Neuron (in vitro differentiated cells): Measurements from ENCODE around the gene CMTM6.

Source experiments
- H2AFZ ChIP-seq: one replicate; pipeline ENCODE4 v1.6.1; 2013; ENCODE audit warnings: low read depth, mild to moderate bottlenecking, inconsistent platforms, low read length, moderate library complexity
- H3K27me3 ChIP-seq: one replicate; pipeline ENCODE4 v1.6.1; 2013; ENCODE audit warnings: low read length; ENCODE audit not compliant: insufficient read depth
- H3K36me3 ChIP-seq: one replicate; pipeline ENCODE4 v1.6.1; 2013; ENCODE audit warnings: low read length; ENCODE audit not compliant: insufficient read depth
- H3K4me1 ChIP-seq: one replicate; pipeline ENCODE4 v1.6.1; 2013; ENCODE audit warnings: low read length; ENCODE audit not compliant: insufficient read depth
- H3K4me3 ChIP-seq: 2 replicates; pipeline ENCODE4 v1.5.1; 2013; ENCODE audit warnings: mild to moderate bottlenecking, low read length, moderate library complexity
- H3K9me3 ChIP-seq: one replicate; pipeline ENCODE4 v1.6.1; 2013; ENCODE audit warnings: low read length

Gene CMTM6

DNA sequence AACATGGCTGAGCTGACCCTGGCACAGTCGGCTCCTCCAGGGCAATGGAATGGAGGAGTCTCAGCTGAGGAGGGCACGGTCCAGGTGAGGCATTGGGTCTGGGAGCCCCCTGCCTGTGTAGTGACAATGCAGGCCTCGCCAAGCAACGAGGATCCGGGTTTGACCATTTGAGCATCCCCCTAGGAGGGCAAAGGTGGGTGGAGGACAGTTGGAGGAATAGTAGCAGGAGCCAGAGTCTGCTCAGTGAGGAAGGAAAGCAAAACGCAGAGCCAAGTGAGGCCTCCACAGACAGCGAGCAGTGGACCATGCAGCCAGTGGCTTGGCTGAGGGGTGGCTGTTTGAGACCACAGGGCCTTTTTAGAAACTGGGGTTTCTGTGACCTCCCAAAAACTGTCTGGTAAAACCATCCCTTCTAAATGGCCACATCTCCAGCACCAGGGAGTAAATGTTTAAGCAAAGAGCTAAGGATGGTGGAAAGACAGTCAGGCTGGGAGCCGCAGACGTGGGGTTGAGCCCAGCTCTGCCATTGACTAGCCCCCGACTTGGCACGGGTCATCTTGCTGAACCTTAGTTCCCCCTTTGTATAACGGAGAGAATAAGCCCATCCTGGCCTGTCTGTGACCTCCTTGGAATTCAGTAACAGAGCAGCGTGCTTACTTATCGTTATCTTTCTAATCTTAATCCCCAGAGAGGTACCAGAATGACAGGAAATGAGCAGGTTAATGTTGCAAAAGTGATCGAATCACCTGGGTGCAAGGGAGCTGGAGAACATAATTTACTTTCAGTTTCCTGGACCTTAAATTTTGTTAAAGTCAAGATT lies 46.8 kb downstream of the CMTM6 start:
- H3K9me3 ChIP-seq: no peaks in the 10 kb centered on the region
- peaks cover 25% of the 10 kb centered on the region for H3K4me1 ChIP-seq
- no peak overlapping the region for H2AFZ ChIP-seq
- H3K27me3 ChIP-seq: no peaks in the 10 kb centered on the region
- peaks cover 20% of the 10 kb centered on the region for H3K36me3 ChIP-seq
- H3K4me3 ChIP-seq: no peak overlapping the region

DNA sequence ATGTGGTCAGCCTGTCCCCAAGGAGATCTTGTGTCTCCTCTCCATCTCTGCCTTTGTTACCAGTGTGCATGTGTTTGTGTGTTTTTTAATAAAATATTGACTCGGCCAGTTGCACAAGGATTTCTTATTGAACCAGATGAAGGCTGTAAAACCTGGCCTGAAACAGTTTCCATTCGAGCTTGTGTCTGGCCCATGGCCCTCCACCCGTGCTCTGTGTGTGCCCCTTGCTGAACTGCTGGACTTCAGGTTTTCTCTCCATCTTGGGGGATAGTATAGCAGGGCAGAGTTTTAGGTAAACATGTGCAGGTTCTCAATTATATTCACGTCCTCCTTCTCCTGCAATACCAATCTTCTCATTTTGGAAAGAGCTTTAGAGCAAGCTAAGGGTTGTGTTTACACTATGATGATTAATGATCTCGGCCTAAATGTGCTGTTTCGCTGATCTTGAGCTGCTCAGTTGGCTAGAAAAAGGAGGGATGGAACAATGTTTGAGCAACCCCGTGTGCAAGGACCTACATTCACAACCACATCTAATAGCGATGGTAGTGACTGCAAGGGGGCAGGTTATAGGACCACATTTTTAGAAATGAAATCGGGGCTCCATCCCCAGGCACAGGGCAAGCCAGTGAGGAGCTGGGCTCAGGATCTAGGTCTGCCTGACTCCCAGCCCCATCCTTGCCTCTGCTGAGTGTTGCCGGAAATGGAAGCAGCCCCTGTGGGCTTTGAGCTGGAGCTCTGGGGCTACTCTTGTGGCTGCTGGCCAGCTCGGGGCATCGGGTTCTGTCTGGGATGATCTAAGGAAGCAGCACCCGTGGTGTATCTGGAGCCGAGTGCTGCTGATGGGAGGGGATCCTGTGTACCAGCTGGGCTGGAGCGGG lies 47.7 kb downstream of the CMTM6 start:
- Histone ChIP-seq H2AFZ (no peak overlapping the region), H3K9me3 (no peaks in the 10 kb centered on the region), H3K4me3 (no peak overlapping the region), H3K27me3 (no peaks in the 10 kb centered on the region), H3K36me3 (peaks cover 20% of the 10 kb centered on the region), H3K4me1 (peaks cover 18% of the 10 kb centered on the region)

DNA sequence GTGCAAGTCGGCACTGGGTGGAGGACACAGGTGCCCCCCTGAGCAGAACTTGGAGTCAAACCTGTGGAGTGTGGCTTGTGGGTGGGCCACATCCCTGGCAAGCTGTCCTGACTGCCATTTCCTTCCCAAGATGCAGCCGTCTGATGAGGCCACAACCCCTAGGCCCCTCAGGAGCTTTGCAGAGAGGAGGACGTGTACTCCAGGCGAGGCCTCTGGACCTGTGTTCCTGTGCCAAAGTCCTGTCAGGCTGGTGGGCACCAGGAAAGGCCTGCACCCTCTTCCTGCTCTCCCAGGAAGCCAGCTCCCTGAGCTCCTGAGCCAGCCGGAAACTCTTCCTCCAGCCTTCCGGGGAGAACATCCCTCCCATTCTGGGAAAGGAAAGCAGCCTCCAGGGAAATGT lies 48.5 kb downstream of the CMTM6 start:
- no peak overlapping the region for H2AFZ ChIP-seq
- H3K4me3 ChIP-seq: no peak overlapping the region
- H3K4me1 ChIP-seq: peaks cover 11% of the 10 kb centered on the region
- H3K36me3 ChIP-seq: peaks cover 20% of the 10 kb centered on the region
- no peaks in the 10 kb centered on the region for H3K9me3 ChIP-seq
- H3K27me3 ChIP-seq: no peaks in the 10 kb centered on the region

DNA sequence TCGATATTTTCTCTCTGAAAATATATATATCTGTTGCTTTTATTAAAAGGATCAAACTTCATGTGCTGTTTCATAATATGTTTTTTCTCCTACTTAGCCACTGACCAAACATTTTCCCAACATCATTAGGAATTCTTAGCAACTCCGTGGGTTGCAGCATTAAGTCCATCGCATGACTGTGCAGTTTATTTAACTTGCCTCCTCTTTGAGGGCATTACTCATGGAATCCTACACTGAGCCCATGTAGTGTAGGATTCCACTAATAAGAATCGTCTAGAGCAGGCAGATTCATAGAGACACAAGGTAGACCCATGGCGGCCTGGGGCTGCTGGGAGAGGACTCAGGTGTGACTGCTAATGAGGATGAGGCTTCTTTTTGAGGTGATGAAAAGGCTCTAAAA lies 49.3 kb downstream of the CMTM6 start:
- no peaks in the 10 kb centered on the region for H3K9me3 ChIP-seq
- no peaks in the 10 kb centered on the region for H3K27me3 ChIP-seq
- H3K36me3 ChIP-seq: peaks cover 20% of the 10 kb centered on the region
- peaks cover 11% of the 10 kb centered on the region for H3K4me1 ChIP-seq
- H3K4me3 ChIP-seq: no peak overlapping the region
- H2AFZ ChIP-seq: no peak overlapping the region

DNA sequence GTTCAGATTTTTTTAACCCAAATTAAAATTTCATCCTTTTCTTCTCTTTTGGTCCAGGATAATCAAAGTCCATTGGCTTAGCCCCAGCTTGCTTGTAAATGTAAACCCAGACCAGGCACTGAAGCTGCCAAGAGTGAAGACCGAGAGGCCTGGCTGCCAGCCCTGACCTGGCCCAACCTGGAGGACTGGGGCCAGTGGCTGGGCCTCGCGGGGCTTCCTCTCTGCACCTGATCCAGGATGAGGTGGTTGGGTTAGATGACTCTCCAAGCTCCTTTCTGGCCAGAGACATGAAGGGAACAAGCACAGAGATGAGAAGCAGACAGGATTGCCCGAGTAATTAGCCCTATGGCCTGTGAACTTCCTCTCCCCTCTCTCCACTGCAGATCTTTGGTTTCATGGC lies 50.6 kb downstream of the CMTM6 start:
- H3K4me3 ChIP-seq: no peak overlapping the region
- no peaks in the 10 kb centered on the region for H3K9me3 ChIP-seq
- peaks cover 20% of the 10 kb centered on the region for H3K36me3 ChIP-seq
- H2AFZ ChIP-seq: no peak overlapping the region
- H3K27me3 ChIP-seq: no peaks in the 10 kb centered on the region
- peaks cover 11% of the 10 kb centered on the region for H3K4me1 ChIP-seq

DNA sequence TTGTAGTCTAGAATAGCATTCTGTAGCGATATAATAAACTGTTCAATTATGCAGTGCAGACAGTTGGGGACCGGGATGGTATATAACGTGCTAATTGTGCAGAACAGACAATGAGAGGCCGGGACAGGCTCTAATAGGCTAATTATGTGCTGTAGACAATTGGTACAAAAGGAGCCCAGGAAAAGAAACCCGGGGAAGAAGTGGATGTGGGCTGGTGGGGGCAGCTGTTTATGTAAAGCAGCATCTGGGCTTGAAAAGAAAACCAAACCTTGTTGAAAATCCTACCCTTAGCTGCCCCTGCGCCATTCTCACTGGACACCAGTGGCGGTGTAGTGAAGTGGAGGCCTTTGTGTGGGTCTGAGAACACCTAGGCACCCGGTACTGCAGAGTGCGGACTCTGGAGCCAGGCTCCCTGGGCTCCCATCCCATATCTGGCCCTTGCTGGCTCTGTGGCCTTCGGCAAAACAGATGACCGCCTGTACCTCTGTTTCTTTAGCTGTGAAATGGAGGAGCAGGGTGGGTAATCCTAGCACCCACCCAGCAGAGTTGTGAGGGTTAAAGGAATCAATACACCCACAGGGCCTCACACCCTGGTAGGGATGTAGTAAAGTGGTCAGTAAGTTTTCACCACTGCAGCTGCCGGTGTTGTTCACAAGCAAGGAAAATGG lies 51.5 kb downstream of the CMTM6 start:
- no peak overlapping the region for H2AFZ ChIP-seq
- H3K4me3 ChIP-seq: no peak overlapping the region
- H3K4me1 ChIP-seq: peaks cover 11% of the 10 kb centered on the region
- H3K27me3 ChIP-seq: no peaks in the 10 kb centered on the region
- peaks cover 4% of the 10 kb centered on the region for H3K9me3 ChIP-seq
- H3K36me3 ChIP-seq: peaks cover 19% of the 10 kb centered on the region

DNA sequence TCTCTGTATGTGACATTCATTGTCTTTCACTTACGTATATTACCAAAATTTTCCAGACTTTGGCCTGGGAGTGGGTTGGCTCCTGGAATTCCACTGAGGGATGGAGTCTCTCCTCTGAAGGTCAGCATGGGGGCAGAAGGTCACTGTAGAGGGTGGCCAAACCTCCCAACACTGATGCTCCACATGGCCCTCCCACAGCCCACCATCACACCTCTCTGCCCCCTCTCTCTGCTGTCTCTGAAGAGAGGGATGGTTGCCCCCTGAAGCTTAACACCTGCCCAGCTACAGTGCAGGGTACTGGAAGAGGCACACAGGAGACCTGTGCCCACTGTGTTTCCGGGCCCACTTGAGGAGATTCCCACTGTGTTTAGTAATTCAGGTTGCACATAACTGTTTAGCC lies 52.2 kb downstream of the CMTM6 start:
- Histone ChIP-seq H3K27me3 (no peaks in the 10 kb centered on the region), H3K4me1 (peaks cover 11% of the 10 kb centered on the region), H3K36me3 (peaks cover 19% of the 10 kb centered on the region), H2AFZ (no peak overlapping the region), H3K9me3 (peaks cover 4% of the 10 kb centered on the region), H3K4me3 (no peak overlapping the region)

DNA sequence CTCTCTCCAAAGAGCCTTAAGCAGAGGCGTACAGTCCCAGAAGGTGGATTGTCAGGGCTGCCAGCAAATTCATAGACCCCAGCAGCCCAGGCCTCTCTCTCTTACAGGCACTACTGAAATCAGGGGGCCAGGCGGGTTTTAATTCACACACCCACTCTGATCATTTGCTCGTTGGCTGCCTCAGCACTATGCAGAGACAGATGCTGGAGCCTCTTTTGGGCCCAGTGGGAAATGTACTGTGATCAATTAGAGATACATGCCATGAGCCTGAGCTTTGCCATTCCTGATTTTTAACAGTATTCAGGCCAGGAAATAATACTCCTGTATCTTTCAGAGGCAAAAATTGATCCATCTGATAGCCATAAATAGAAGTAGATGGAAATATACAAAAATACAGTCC lies 53.0 kb downstream of the CMTM6 start:
- H3K27me3 ChIP-seq: no peaks in the 10 kb centered on the region
- H3K4me1 ChIP-seq: peaks cover 11% of the 10 kb centered on the region

DNA sequence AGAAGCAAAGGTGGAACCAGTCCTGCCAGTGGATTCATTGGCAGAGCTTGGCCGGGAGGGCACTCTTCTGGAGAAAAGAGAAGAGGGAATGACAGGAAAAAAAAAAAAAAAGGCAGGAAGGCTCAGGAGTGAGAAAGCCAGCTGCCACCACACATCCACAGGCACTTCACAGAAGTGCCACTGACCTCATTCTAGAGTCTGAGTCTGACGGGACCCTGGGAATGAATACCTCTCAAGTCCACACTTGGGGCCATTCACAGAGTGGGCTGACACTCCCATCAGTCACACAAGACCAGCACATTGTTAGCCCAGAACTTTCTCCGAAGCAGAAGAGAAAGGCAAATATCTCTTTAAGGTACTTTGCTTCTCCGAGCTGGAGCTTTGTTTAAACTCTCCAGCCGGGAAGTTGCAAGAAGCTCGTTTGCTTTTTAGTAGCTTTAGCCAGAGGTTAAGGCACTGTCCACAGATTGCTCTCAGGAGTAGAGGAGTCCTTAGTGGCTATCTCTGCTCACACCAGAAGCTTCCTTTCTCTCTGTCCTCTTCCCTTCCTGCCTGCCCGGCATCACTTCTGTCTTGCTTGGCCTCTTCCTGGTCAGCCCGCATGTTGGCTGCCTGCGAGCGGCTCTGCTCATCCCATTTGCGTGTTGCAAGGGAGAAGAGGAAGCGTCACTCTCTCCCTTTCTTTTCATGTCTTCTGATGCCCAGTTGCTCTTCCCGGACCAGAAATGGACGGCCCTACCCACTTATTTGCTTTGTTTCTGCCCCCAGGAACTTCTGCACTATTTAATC lies 53.8 kb downstream of the CMTM6 start:
- Histone ChIP-seq H3K4me3 (no peak overlapping the region), H3K4me1 (peaks cover 11% of the 10 kb centered on the region), H3K27me3 (no peaks in the 10 kb centered on the region), H3K9me3 (peaks cover 6% of the 10 kb centered on the region), H2AFZ (no peak overlapping the region), H3K36me3 (peaks cover 9% of the 10 kb centered on the region)

More for the DNA sequence above, 53.0 kb downstream of the CMTM6 start:
- H3K36me3 ChIP-seq: peaks cover 15% of the 10 kb centered on the region
- no peak overlapping the region for H3K4me3 ChIP-seq
- no peak overlapping the region for H2AFZ ChIP-seq
- peaks cover 4% of the 10 kb centered on the region for H3K9me3 ChIP-seq

DNA sequence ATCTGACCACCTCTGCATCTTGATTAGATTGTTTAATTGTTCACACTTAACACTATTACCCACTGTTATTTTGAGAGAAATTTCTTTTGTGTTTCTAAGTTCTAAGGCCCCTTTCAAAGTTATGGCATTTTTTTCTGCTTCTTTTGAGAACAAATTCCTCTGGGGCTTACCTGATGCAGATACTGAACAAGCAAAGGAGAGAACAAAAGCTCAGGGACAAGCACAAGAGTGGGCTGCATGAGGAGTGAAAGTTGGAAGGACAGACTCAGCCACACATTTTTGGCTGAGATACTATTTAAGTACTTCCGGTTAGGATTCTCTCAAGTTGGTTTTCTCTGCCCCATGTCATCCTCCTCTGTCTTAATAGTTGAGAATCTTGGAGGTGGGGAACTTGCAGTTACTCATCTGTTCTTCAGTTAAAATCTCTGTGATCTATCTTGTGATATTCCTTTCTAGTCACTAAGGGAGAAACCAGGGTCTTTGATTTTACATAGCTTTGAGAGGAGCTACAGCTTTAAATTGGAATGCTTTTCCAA lies 54.7 kb downstream of the CMTM6 start:
- peaks cover 13% of the 10 kb centered on the region for H3K36me3 ChIP-seq
- peaks cover 6% of the 10 kb centered on the region for H3K9me3 ChIP-seq
- no peak overlapping the region for H3K4me3 ChIP-seq

DNA sequence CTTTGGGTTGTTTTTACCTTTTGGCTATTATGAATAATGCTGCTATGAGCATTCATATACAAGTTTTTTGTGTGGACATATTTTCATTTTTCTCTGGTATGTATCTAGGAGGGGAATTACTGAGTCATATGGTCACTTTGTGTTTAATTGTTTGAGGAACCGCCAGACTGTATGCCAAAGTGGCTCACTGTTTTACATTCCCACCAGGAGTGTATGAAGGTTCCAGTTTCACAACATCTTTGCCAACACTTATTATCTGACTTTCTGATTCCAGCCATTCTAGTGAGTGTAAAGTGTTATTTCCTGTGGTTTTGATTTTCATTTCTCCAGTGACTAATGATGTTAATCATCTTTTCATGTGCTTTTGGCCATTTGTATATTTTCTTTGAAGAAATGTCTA lies 59.2 kb downstream of the CMTM6 start:
- no peak overlapping the region for H2AFZ ChIP-seq
- peaks cover 13% of the 10 kb centered on the region for H3K36me3 ChIP-seq
- H3K27me3 ChIP-seq: no peaks in the 10 kb centered on the region
- no peak overlapping the region for H3K4me3 ChIP-seq
- peaks cover 9% of the 10 kb centered on the region for H3K9me3 ChIP-seq
- no peaks in the 10 kb centered on the region for H3K4me1 ChIP-seq

More for the DNA sequence above, 54.7 kb downstream of the CMTM6 start:
- Histone ChIP-seq H3K4me1 (peaks cover 11% of the 10 kb centered on the region), H2AFZ (no peak overlapping the region), H3K27me3 (no peaks in the 10 kb centered on the region)

DNA sequence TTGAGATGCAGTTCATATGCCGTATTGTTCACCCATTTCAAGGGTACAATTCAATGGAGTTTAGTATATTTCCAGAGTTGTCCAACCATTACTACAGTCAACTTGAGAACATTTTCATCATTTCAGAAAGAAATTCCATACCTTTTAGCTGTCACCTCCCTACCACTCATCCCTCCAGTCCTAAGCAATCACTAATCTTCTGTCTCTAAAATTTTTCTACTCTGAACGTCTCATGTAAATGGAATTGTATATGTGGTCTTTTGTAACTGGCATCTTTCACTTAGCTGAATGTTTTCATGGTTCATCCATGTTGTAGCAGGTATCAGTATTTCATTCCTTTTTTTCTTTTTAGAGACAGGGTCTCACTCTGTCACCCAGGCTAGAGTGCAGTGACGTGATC lies 59.9 kb downstream of the CMTM6 start:
- H3K9me3 ChIP-seq: peaks cover 9% of the 10 kb centered on the region
- H3K36me3 ChIP-seq: peaks cover 13% of the 10 kb centered on the region
- no peaks in the 10 kb centered on the region for H3K4me1 ChIP-seq
- no peaks in the 10 kb centered on the region for H3K27me3 ChIP-seq
- no peak overlapping the region for H3K4me3 ChIP-seq
- no peak overlapping the region for H2AFZ ChIP-seq
